ENCODE measurements around the gene IL18R1.

Gene IL18R1

DNA sequence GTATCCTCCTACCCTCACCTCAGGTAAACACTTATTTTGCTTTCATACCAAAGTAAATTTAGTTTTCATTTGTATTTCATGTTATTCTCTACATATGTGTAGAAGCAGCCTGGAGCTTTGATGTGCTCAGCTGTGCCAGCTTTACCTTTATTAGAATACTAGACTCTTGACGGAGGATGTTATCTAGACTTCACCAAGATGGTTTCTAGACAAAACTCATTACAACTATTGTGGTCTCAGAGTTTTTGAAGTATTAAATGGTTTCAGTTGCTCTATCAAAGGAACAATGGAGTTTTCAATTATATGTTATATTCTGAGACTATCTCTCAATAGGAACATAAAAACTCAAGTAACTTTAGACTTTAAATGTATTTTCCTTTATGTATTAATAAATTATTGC is 62.4 kb downstream of the IL18R1 start:
- DNase-seq (ENCODE audit: low read depth): no peak

GRCh38 chr2:102418421-102418961 is 62.9 kb downstream of the IL18R1 start:
- no peak for DNase-seq (ENCODE audit: low read depth)
- TF ChIP-seq, protein P1, sequence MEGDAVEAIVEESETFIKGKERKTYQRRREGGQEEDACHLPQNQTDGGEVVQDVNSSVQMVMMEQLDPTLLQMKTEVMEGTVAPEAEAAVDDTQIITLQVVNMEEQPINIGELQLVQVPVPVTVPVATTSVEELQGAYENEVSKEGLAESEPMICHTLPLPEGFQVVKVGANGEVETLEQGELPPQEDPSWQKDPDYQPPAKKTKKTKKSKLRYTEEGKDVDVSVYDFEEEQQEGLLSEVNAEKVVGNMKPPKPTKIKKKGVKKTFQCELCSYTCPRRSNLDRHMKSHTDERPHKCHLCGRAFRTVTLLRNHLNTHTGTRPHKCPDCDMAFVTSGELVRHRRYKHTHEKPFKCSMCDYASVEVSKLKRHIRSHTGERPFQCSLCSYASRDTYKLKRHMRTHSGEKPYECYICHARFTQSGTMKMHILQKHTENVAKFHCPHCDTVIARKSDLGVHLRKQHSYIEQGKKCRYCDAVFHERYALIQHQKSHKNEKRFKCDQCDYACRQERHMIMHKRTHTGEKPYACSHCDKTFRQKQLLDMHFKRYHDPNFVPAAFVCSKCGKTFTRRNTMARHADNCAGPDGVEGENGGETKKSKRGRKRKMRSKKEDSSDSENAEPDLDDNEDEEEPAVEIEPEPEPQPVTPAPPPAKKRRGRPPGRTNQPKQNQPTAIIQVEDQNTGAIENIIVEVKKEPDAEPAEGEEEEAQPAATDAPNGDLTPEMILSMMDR (IDR thresholded peaks at IDR 0.05; ENCODE audit: low read depth, low read length, missing control alignments): no peak
- H3K4me3 ChIP-seq (ENCODE audit: low read depth, low read length): no peak overlapping the region

More for the DNA sequence above, 62.4 kb downstream of the IL18R1 start:
- no peak overlapping the region for H3K4me3 ChIP-seq (ENCODE audit: low read depth, low read length)
- TF ChIP-seq, protein P1 (IDR thresholded peaks at IDR 0.05; ENCODE audit: low read depth, low read length, missing control alignments): no peak

DNA sequence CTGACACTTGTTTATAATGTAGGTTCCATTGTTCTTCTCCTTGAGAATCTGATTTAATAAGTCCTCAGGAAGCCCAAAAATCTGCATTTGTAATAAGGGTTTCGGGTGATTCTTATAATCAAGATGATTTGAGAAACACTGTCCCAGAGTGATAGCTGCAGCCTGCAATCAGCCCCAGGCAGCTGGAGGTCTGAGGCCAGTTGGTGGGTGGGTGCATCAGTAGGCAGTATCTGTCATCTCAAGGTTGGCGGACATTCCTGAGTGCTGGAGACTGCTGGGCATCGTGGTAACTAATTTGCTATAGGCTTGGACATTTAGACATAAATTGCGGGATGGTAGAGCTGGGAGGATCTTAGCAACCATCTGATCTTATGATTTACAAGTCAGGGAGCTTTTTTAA is 64.7 kb downstream of the IL18R1 start:
- DNase-seq (ENCODE audit: low read depth): no peak
- TF ChIP-seq, protein P1 (IDR thresholded peaks at IDR 0.05; ENCODE audit: low read depth, low read length, missing control alignments): no peak
- no peak overlapping the region for H3K4me3 ChIP-seq (ENCODE audit: low read depth, low read length)

- no peak overlapping the region for H3K4me3 ChIP-seq (ENCODE audit: low read depth, low read length)
Observed at GRCh38 chr2:102421890-102422759, 66.5 kb downstream of the IL18R1 start.

DNA sequence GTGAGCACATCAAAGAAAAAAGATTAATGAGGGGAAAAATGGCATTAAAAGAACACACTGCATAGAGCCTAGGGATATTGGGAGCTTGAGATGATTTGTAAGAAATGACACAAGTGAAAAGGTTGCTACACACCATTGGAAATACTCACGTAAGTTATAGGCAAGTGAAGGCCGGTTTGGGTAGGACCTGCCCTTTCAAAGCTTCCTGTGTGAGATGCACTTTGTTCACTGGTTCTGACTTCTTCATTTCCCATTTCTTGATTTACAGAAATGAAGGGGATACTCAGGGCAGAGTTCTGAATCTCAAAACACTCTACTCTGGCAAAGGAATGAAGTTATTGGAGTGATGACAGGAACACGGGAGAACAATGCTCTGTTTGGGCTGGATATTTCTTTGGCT is 67.3 kb downstream of the IL18R1 start, which contains the start of gene IL18RAP:
Gene IL18RAP, plus strand, starts transcription at position 251 of the 400 bp plus-strand sequence. Its CDS starts 118 bp downstream, at position 369.
- no peak within 1 kb of the TSS for H3K4me3 ChIP-seq (ENCODE audit: low read depth, low read length)
- no peak for DNase-seq (ENCODE audit: low read depth)
- TF ChIP-seq, protein P1 (IDR thresholded peaks at IDR 0.05; ENCODE audit: low read depth, low read length, missing control alignments): no peak

More at GRCh38 chr2:102421890-102422759, 66.5 kb downstream of the IL18R1 start:
- DNase-seq (ENCODE audit: low read depth): no peak
- TF ChIP-seq, protein P1 (IDR thresholded peaks at IDR 0.05; ENCODE audit: low read depth, low read length, missing control alignments): no peak

GRCh38 chr2:102423368-102423767 is 67.8 kb downstream of the IL18R1 start:
- no peak for DNase-seq (ENCODE audit: low read depth)

More at GRCh38 chr2:102423368-102423767, 67.8 kb downstream of the IL18R1 start:
- no peak overlapping the region for H3K4me3 ChIP-seq (ENCODE audit: low read depth, low read length)
- TF ChIP-seq, protein P1 (IDR thresholded peaks at IDR 0.05; ENCODE audit: low read depth, low read length, missing control alignments): no peak
